Fibroblast of pulmonary artery (primary cell): ENCODE measurements around the gene GPX4.

Source experiments
- DNase-seq: peaks from one replicate; pipeline ENCODE4 v3.0.0-alpha.2; 2010; ENCODE audit warnings: low read depth
- H3K4me3 ChIP-seq: replicated peaks from 2 replicates; pipeline ENCODE4 v1.5.1; 2011; ENCODE audit warnings: low read depth, mild to moderate bottlenecking, control low read depth, low read length, moderate library complexity
- TF ChIP-seq, protein P1 (sequence below): IDR thresholded peaks from 2 replicates; pipeline ENCODE4 v1.5.1; 2011; ENCODE audit warnings: mild to moderate bottlenecking, control low read depth, low read length, inconsistent platforms; ENCODE audit errors: missing control alignments

The GPX4 gene

GRCh38 chr19:1076046-1076386 is 27.8 kb upstream of the GPX4 start:
- TF ChIP-seq, protein P1, sequence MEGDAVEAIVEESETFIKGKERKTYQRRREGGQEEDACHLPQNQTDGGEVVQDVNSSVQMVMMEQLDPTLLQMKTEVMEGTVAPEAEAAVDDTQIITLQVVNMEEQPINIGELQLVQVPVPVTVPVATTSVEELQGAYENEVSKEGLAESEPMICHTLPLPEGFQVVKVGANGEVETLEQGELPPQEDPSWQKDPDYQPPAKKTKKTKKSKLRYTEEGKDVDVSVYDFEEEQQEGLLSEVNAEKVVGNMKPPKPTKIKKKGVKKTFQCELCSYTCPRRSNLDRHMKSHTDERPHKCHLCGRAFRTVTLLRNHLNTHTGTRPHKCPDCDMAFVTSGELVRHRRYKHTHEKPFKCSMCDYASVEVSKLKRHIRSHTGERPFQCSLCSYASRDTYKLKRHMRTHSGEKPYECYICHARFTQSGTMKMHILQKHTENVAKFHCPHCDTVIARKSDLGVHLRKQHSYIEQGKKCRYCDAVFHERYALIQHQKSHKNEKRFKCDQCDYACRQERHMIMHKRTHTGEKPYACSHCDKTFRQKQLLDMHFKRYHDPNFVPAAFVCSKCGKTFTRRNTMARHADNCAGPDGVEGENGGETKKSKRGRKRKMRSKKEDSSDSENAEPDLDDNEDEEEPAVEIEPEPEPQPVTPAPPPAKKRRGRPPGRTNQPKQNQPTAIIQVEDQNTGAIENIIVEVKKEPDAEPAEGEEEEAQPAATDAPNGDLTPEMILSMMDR = no peak
- no peak overlapping the region for H3K4me3 ChIP-seq
- no peak for DNase-seq

DNA sequence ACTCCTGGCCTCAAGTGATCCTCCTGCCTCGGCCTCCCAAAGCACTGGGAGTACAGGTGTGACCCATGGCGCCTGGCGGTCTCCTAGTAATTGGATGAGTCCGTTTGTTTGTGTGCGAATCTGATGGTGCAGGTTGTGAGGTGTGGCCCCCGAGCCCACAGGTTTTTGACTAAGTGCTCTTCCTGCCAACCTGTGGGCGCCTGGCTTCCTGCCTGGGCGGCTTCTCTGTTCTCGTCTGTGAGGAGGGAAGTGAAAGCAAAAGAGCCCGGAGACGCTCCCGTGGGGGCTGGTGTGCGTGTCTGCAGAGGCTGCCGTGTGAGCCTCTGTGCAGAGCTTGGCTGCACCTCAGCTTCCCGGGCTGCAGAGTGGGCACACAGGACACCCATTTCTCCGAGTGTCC is 26.8 kb upstream of the GPX4 start:
- TF ChIP-seq, protein P1 = no peak
- DNase-seq = no peak
- H3K4me3 ChIP-seq = no peak overlapping the region

- no peak overlapping the region for H3K4me3 ChIP-seq
- no peak for DNase-seq
Observed at GRCh38 chr19:1079566-1080111, 24.2 kb upstream of the GPX4 start.

DNA sequence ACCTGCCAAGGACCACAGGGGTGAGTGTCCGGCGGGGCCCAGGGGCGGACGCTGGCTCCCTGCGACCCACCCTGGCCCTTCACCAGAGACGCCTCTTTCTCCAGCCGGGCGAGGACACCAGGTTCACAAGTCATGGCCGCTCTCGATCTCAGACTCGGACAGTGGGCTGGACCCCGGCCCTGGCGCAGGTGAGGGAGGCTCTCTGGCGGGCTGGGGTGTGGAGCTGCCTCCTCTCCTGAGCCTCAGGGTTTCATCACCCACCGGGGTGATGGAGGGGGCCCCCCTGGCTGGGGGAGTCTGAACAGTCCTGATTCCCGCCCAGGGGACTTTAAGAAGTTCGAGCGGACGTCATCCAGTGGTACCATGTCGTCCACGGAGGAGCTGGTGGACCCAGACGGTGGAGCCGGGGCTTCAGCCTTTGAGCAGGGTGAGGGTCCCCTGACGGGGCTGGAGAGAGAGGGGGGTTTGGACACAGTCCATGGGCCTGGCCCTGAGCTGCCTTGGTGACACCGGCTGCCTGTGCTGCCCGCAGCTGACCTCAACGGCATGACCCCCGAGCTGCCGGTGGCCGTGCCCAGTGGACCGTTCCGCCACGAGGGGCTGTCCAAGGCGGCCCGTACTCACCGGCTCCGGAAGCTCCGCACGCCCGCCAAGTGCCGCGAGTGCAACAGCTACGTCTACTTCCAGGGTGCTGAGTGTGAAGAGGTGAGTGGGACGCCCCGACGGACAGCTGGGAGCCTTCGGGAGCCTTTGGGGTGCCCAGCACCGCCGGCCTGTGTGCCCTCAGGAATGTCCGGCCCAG is 23.2 kb upstream of the GPX4 start:
- DNase-seq = no peak
- H3K4me3 ChIP-seq = no peak overlapping the region
- TF ChIP-seq, protein P1 = no peak

More at GRCh38 chr19:1079566-1080111, 24.2 kb upstream of the GPX4 start:
- TF ChIP-seq, protein P1 = no peak

GRCh38 chr19:1081301-1082164 is 22.3 kb upstream of the GPX4 start:
- DNase-seq = no peak
- H3K4me3 ChIP-seq = no peak overlapping the region
- TF ChIP-seq, protein P1 = no peak

DNA sequence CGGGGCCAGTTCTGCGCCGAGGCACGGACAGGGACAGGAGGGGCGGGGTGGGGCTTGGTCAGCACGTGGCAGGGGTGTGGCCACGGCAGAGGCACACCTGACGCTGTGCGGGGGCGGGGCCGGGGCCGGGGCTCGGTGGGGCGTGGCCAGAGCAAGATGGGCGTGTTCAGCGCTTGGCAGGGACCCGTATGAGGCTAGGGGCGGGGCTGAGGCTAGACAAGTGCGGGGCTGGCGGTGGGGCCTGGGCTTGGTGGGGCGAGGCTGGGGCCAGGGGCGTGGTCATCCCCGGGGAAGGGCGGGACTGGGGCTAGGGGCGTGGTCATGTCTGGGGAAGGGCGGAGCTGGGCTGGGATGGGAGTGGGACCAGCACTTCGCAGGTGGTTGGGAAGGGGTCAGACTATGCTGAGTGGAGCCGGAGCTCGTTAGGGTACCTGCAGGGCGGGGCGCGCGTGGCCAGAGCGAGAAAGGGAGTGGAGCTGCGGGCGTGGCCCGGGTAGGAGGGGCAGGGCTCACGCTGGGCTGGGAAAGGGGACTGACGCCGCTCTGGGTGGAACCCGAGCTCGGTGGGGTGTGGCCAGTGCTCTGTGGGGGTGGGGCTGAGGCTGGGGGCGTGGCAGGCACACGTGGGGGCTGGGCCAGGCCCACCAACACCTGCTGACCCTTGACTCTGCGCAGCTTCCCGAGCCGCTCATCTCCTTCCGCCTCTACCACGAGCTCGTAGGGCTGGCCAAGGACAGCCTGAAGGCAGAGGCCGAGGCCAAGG is 21.4 kb upstream of the GPX4 start:
- DNase-seq = no peak
- H3K4me3 ChIP-seq = no peak overlapping the region
- TF ChIP-seq, protein P1 = no peak
